GM19193 (cell line): ENCODE results near the gene FGF8.

Experiments
- POLR2A ChIP-seq: IDR thresholded peaks from 4 replicates; pipeline ENCODE4 v1.6.1; 2011; ENCODE audit not compliant: insufficient read depth, insufficient read length; ENCODE audit errors: extremely low read depth

The FGF8 gene

GRCh38 chr10:101789686-101790085 is 13.8 kb upstream of the FGF8 start:
- no peak for TF ChIP-seq POLR2A

- TF ChIP-seq POLR2A = no peak
Observed at GRCh38 chr10:101785801-101786200, 9.9 kb upstream of the FGF8 start.

- TF ChIP-seq POLR2A = no peak
Observed at GRCh38 chr10:101784558-101784957, 8.6 kb upstream of the FGF8 start.

- TF ChIP-seq POLR2A = no peak
Observed at GRCh38 chr10:101783736-101784118, 7.8 kb upstream of the FGF8 start.

- peak; percentile 75 for TF ChIP-seq POLR2A
Observed at GRCh38 chr10:101782811-101783735, 7.2 kb upstream of the FGF8 start, which contains the start of gene NPM3. Gene NPM3 (minus strand): TSS chr10:101783446. CDS start chr10:101783390, 56 bp downstream.

GRCh38 chr10:101781984-101782810 is 6.3 kb upstream of the FGF8 start:
- no peak for TF ChIP-seq POLR2A

- TF ChIP-seq POLR2A = no peak
Observed at GRCh38 chr10:101781655-101781983, 5.7 kb upstream of the FGF8 start.

- no peak for TF ChIP-seq POLR2A
Observed at GRCh38 chr10:101780818-101781654, 5.1 kb upstream of the FGF8 start.

GRCh38 chr10:101780187-101780817 is 4.4 kb upstream of the FGF8 start:
- TF ChIP-seq POLR2A = no peak

- no peak for TF ChIP-seq POLR2A
Observed at GRCh38 chr10:101779544-101780186, 3.8 kb upstream of the FGF8 start.

- no peak for TF ChIP-seq POLR2A
Observed at GRCh38 chr10:101778781-101779543, 3.0 kb upstream of the FGF8 start.

- TF ChIP-seq POLR2A = no peak
Observed at GRCh38 chr10:101778151-101778780, 2.4 kb upstream of the FGF8 start.
